ENCODE data around the gene SESTD1. TPM values are rescaled to one million over a fixed set of nuclear protein-coding genes. Genes with fewer than 3 reads are reported as not detected.

Gene SESTD1
- total RNA-seq, 2 donors from 2014 or later, result 7.7 to 35.4 TPM

- intact Hi-C loops (cut with DNase I), result no loop called here
- no peak for DNase-seq (ENCODE audit: low spot score)
- H3K4me1 ChIP-seq (replicated peaks), result no peaks in the 10 kb centered on the region
- H3K27ac ChIP-seq, result no peak overlapping the region
- no peak overlapping the region for H3K4me3 ChIP-seq
- H3K36me3 ChIP-seq, result no peaks in the 10 kb centered on the region
- WGBS, result 93% methylated on average over 4 of the region's 4 CpGs
- no peaks in the 10 kb centered on the region for H3K9me3 ChIP-seq
- TF ChIP-seq CTCF (IDR thresholded peaks at IDR 0.05) (no peak), POLR2A (IDR thresholded peaks at IDR 0.05) (no peak), POLR2AphosphoS5 (IDR thresholded peaks at IDR 0.05) (no peak)
- H3K27me3 ChIP-seq (replicated peaks; ENCODE audit: insufficient read depth), result no peaks in the 10 kb centered on the region
Measured at GRCh38 chr2:179266271-179266670, 1.6 kb upstream of the SESTD1 start.

- Histone ChIP-seq H3K27me3 (replicated peaks; ENCODE audit: insufficient read depth) (no peaks in the 10 kb centered on the region), H3K27ac (peak overlapping the region; percentile 70 to 83), H3K36me3 (no peaks in the 10 kb centered on the region), H3K9me3 (no peaks in the 10 kb centered on the region), H3K4me1 (replicated peaks) (no peaks in the 10 kb centered on the region), H3K4me3 (peak overlapping the region; percentile 75 to 86)
- intact Hi-C loops (cut with DNase I), result no loop called here
- 54% methylated on average over 5 of the region's 5 CpGs for WGBS
- no peak for DNase-seq (ENCODE audit: low spot score)
- TF ChIP-seq POLR2AphosphoS5 (IDR thresholded peaks at IDR 0.05), result no peak
- no peak for TF ChIP-seq CTCF (IDR thresholded peaks at IDR 0.05)
- TF ChIP-seq POLR2A (IDR thresholded peaks at IDR 0.05), result no peak
Measured at GRCh38 chr2:179265082-179265510, 464 bp upstream of the SESTD1 start.

- intact Hi-C loops (cut with DNase I), result no loop called here
- no peak for DNase-seq (ENCODE audit: low spot score)
- WGBS, result 1% methylated on average over 36 of the region's 62 CpGs
- no peaks in the 10 kb centered on the region for H3K36me3 ChIP-seq
- H3K27me3 ChIP-seq (replicated peaks; ENCODE audit: insufficient read depth), result no peaks in the 10 kb centered on the region
- H3K9me3 ChIP-seq, result no peaks in the 10 kb centered on the region
- peak overlapping the region; percentile 75 to 86 for H3K4me3 ChIP-seq
- H3K4me1 ChIP-seq (replicated peaks), result no peaks in the 10 kb centered on the region
- H3K27ac ChIP-seq, result peak overlapping the region; percentile 70 to 83
- TF ChIP-seq CTCF (IDR thresholded peaks at IDR 0.05), result no peak
- TF ChIP-seq POLR2A (IDR thresholded peaks at IDR 0.05), result no peak
- no peak for TF ChIP-seq POLR2AphosphoS5 (IDR thresholded peaks at IDR 0.05)
Measured at GRCh38 chr2:179263446-179264367, 925 bp downstream of the SESTD1 start.

GRCh38 chr2:179263015-179263414 lies 1.6 kb downstream of the SESTD1 start:
- WGBS, result 19% methylated on average over 4 of the region's 4 CpGs
- peak overlapping the region in 1 of 2 donors; percentile 75 for H3K4me3 ChIP-seq
- DNase-seq (ENCODE audit: low spot score), result no peak

More at GRCh38 chr2:179263015-179263414, 1.6 kb downstream of the SESTD1 start:
- Histone ChIP-seq H3K4me1 (replicated peaks) (no peaks in the 10 kb centered on the region), H3K9me3 (no peaks in the 10 kb centered on the region), H3K36me3 (no peaks in the 10 kb centered on the region), H3K27me3 (replicated peaks; ENCODE audit: insufficient read depth) (no peaks in the 10 kb centered on the region), H3K27ac (no peak overlapping the region)
- intact Hi-C loops (cut with DNase I), result no loop called here
- no peak for TF ChIP-seq POLR2A (IDR thresholded peaks at IDR 0.05)
- no peak for TF ChIP-seq CTCF (IDR thresholded peaks at IDR 0.05)
- TF ChIP-seq POLR2AphosphoS5 (IDR thresholded peaks at IDR 0.05), result no peak

All from prostate gland (tissue), 2 donors.